Activated gamma-delta T cell treated with Interleukin-2 at 50 U/mL for 16 hours (primary cell): ENCODE results near the gene MCIDAS.

Experiments used
- DNase-seq: peaks from one replicate; pipeline ENCODE4 v3.0.0-alpha.2; 2020

The MCIDAS gene

GRCh38 chr5:55226934-55227663, at the start of gene MCIDAS:
TSS of gene MCIDAS (minus strand) at chr5:55227315. CDS start at chr5:55227138, 177 bp downstream.
- no peak for DNase-seq

- no peak for DNase-seq
Observed at GRCh38 chr5:55276771-55277170, 49.7 kb upstream of the MCIDAS start.

- DNase-seq, result no peak
Observed at GRCh38 chr5:55258339-55258738, 31.2 kb upstream of the MCIDAS start.

- no peak for DNase-seq
Observed at GRCh38 chr5:55254802-55255201, 27.7 kb upstream of the MCIDAS start.

DNA sequence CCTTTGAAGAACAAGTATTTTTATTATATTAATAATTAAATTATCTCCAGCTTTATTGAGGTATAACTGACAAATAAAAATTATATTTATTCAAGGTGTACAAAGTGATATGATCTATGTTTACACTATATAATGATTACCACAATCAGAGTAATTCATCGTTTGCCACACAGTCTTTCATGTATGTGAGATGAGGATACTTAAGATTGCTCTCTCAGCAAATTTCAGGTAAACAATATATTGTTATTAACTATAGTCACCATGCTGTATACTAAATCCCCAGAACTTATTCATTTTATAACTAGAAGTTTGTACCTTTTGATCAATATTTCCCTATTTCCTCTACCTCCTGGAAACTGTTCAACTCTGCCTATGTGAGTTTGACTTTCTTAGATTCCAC, 22.9 kb upstream of the MCIDAS start:
- DNase-seq, result no peak

DNA sequence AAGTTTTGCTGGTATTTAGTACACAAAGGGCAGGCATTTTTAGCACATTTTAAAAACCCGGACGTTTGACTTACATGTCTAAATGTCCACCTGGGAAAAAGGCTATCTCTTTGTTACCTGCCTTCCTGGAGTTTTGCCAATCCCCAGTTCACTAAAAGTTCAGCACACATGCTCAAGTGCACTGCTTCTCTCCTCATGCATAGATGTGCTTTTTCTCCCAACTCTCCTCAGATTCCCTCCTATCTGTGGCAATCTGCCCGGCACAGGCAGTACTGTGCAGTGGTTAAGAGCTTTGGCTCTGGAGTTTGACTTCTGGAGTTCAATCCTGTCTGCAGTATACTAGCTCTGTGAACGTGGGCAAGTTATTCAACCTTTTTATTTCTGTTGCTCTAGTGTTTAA, 14.6 kb upstream of the MCIDAS start:
- no peak for DNase-seq

DNA sequence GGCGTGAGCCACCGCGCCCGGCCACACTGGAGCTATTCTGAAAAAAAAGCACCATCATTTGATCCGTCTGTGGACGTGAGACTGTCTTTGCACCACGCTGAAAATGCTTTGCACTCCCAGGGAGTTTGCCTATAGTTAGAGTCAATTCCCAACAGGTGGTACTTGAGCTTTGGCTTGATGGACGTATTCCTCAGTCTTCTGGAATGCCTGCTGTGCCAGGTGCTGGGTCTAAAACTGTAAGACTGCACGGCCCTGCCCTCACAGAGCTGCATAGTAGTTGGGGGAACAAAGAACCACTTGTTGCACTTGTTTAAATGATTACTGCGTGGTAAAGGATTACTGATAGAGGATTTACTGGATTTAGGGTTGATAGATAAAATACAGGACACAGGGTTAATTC, 9.7 kb upstream of the MCIDAS start:
- no peak for DNase-seq

DNA sequence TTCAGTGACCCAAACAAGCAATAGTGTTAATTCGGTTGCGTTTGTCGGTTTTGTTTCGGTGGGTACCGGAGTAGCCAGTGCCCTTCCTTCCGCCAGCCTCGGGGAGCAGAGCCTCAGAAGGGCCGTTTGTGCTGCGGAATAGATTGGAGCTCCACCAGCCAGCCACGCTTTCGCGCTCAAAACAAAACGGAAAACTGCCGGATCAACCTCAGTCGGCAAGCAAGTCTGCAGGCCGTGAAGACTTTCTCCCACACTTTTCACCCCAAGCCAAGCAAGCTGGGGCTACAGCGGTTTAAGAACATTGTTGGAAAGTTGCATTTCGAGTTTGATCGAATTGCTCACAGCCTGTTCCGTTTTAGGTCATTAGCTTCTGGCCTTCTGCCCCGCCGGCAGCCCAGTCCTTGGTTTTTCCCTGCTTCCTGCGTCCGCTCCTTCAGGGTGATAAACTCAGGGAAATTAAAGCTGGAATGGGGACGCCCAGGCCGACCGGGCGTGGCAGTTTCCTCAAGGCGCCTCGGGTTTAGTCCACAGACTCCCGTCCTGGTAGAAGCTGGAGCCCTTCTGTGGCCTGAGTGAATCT, 7.1 kb upstream of the MCIDAS start:
- DNase-seq, result no peak

DNA sequence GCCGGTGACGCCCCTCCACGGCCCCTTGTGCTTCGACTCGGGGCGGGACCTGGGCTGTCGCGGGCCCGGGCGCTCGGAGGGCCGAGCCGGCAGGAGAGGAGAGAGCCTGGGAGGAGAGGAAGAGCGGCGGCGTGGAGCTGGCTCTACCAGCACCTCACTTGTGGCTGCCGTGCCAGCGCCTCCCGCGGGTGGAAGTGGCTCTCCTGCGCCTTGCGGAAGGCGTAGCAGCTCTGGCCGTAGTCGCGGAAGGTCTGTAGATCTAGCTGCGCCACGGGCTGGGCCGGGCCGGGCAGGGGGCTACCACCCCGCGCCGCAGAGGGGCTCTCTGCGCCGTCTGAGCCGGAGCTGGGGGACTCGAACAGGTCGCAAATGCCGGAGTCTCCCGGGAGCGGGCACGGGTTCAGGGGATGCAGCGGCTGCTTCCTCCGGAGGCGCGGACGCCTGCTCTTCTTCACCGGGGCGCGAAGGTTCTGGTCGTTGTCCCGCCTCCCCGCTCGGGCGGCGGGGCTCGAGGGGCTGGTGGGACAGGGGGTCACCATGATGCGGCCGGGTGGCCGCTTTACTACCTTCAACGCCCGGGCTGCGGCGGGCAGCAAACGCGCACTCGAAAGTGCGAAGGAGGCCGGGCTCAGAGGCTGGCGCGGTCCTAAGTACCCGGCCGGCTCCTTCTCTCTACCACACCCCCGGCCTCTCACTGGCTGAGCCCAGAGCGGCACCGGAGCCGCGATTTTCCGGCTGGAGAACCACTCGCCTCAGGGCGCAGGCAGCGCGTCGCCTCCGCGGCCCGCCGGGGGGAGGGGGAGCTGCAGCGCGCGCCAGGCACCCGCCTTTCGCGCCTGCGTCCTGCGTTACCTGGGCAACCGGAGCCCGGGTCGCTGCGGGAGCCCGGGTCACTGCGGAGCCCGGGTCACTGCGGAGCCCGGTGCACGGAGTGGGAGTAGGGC, 6.1 kb upstream of the MCIDAS start, which contains the start of gene CCNO:
Gene CCNO, minus strand, starts transcription at position 624 of the 944 bp plus-strand sequence. Its CDS starts 85 bp downstream, at position 539.
- peak; percentile 38 for DNase-seq

DNA sequence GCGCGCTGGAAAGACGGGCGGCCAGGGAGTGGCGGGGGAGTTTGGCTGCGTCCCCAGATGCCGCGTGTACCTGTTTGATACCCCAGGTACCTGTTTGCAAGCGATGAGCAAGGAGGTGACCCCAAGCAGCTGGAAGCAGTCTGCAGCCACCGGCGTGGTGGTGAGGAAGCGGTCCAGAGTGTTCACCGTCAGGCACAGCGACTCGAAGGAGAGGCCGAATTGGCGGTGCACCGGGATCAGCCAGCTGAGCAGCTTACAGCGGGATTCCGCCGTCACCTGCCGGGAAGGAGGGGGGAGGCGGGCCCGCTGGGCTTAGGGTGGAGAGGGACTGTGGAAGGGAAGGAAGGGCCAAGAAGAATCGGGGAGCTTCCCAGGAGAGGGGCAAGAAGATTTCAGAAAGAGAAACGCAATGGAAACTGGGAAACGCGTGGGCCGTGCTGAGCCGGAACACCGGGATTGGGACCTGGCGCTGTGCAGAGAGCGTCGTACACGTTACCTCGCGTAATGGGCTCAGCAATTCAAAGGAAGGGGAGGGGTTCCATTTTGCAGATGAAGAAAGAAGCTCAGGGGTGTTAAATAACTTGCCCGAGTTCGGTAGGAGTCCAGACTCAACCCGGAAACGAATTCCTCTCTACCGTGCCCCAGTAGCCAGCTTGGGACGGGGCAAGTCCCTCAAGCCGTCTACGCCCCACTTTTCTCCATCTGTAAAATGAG, 5.3 kb upstream of the MCIDAS start:
- DNase-seq, result no peak

DNA sequence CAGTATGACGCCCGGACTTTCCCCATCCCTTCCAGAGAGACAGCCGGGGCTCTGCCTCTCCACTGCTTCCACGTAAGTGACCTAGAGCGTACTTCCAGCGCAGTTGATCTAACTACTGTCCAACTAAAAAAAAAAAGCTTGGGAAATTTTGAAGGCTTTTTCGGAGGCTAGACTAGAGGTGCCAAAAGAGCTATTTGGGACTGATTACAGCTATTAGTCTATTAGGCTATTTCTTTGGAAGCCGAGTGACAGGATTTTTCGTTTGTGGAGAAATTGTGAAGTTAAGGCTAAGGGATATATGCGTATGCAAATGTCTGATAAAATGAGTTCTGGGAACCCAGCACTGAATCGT, 4.8 kb upstream of the MCIDAS start:
- DNase-seq, result no peak

DNA sequence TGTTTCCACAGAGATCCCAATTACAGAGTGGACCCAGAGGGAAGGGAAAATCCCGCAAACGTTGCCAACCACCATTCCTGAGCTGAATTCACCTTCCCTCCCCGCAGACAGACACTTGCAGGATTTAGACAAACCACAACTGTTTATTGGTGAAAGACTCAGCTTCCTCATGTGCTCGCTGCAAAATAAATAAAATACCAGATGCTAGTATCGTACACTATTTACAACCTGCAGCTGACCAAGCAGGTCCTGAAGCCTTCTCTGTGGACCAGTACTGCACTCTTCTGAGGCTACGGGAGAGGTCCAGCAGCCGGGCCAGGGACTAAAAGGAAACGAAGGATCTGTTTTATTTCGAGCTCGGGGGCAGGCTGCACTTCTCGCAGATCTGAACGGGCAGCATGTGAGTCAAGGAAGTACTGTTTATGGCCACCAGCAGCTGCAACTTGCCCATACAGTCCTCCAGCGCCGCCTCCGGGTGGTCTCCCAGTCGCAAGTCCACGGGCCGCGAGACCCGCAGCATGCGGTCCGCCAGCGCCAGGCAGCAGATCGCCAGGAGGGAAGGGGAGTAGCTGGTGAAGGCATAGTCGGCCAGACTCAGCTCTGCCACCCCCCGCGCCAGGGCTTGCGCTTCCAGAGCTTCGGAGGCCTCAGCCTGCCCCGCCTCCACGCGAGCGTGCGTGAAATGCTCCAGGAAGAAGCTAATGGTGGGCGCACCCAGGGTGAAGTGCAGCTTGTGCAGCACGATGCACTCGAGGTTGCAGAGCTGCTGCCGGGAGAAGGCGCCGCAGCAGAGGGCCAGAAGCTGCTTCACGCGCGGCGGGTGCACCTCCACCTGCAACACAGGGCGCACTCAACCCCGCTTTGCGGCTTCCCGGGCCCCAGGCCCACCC, 4.2 kb upstream of the MCIDAS start:
- no peak for DNase-seq

- no peak for DNase-seq
Observed at GRCh38 chr5:55230086-55230629, 3.0 kb upstream of the MCIDAS start.

- DNase-seq, result no peak
Observed at GRCh38 chr5:55227664-55228430, 732 bp upstream of the MCIDAS start.

- DNase-seq, result no peak
Observed at GRCh38 chr5:55226027-55226933, 835 bp downstream of the MCIDAS start.

- no peak for DNase-seq
Observed at GRCh38 chr5:55225346-55225745, 1.8 kb downstream of the MCIDAS start.

DNA sequence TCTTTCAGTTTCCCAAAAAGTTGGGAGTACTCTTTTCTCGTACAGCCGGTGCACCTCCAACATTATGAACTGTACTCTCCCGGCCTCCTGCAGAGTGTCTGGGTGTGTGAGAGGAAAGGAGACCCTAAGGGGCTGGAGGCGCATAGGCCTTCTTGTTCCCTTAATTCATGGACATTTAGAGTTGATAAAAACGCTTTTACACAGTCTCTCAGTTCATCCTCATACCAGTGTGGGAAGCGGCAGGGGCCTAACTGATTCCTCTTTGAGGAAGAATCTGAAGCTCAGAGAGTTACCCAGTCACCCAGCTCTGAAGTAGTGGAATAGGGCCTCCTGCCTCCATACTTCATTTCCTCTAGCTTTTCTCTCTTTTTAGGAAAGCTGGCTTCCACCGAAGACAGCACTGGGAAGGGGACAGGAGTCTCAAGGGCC, 3.3 kb downstream of the MCIDAS start:
- DNase-seq, result no peak

DNA sequence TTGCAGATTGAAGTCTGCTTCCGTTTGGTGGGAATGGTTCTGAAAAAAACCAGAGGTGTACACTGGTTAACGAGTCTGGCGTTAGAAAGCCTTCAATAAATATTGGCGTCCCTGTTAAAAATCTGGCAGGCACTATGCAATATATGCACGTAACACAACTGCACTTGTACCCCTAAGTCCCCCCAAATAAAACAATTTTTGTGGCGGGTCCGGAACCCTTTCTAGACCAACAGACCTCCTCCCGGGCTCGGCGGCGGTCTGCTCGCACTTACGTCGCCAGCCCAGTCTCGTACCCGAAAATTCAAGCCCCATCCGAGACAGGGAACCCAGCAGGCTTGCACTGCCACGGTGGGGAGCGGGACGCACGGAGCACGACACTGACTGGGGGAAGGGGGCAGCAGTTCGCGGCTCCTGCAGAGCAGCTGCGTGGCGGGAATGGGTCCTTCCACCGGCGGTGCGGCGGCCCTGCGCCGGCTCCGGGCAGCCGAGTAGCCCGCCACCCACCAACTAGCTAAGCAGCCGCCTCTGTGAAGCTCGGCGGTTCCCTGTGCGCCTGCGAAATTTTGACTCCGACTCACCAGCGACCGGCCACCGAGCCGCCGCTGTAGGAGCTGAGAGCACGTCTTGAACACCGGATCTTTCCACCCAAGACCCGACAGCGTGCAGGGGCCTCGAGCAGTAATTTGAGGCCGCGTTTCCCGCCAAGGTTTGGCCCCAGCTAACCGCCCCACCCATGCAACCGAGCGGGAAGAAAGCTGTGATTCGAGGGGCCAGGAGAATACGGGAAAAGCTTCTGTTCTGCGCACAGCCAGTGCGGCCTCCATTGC, 3.9 kb downstream of the MCIDAS start:
- no peak for DNase-seq
